IMR-90 (cell line): Measurements from ENCODE around the gene PUS7L. TPM values are rescaled to one million over a fixed set of nuclear protein-coding genes. Genes with fewer than 3 reads are reported as not detected.
A peak's percentile ranks its signal among the peaks of the same experiment; 100 is the strongest.

Source experiments
- ATAC-seq: fragments of 200-7000 bp; cut with Tn5 transposase; 2 replicates; pipeline ENCODE4 v1.9.1; 2020; ENCODE audit warnings: low read depth, mild to moderate bottlenecking, moderate library complexity
- BruUV-seq: library from RNA; stranded (reverse); fragments of 400-500 nt; replicated peaks from 2 replicates; lab custom pipeline; 2021; lab: Mats Ljungman, UMichigan
- CTCF ChIA-PET: fragments of 300-600 bp; formaldehyde crosslinking; extraction: SDS; loops from one replicate; lab custom pipeline; 2021; ENCODE audit warnings: antibody characterized with exemption; lab: Yijun Ruan, JAX
- POLR2A ChIA-PET: fragments of 300-600 bp; sonication (Branson Sonifier 250); formaldehyde crosslinking; loops from one replicate; lab custom pipeline; 2022; ENCODE audit warnings: antibody characterized with exemption; ENCODE audit not compliant: unreplicated experiment; lab: Charles Lee
- DNase-seq: peaks from one replicate; pipeline ENCODE4 v3.0.0; 2013
- H2AFZ ChIP-seq: replicated peaks from 2 replicates; pipeline ENCODE3; 2013; ENCODE audit warnings: low read length, mild to moderate bottlenecking; ENCODE audit not compliant: poor library complexity
- H2AK5ac ChIP-seq: 2 replicates; pipeline ENCODE4 v1.6.1; 2013; ENCODE audit warnings: low read depth, low read length, inconsistent platforms
- H2AK9ac ChIP-seq: replicated peaks from 2 replicates; pipeline ENCODE3; 2013; ENCODE audit warnings: mild to moderate bottlenecking, low read depth, low read length, moderate library complexity; ENCODE audit not compliant: poor library complexity
- H2BK120ac ChIP-seq: 2 replicates; pipeline ENCODE4 v1.6.1; 2013; ENCODE audit warnings: low read depth, low read length, inconsistent platforms
- H2BK15ac ChIP-seq: 3 replicates; pipeline ENCODE4 v1.6.1; 2013; ENCODE audit warnings: low read depth, low read length, inconsistent platforms
- H2BK20ac ChIP-seq: 2 replicates; pipeline ENCODE4 v1.6.1; 2013; ENCODE audit warnings: low read depth, mild to moderate bottlenecking, inconsistent platforms, low read length, moderate library complexity
- H2BK5ac ChIP-seq: 2 replicates; pipeline ENCODE4 v1.6.1; 2013; ENCODE audit warnings: mild to moderate bottlenecking, low read depth, low read length, inconsistent platforms; ENCODE audit not compliant: poor library complexity, severe bottlenecking
- H3K14ac ChIP-seq: replicated peaks from 2 replicates; pipeline ENCODE4 v1.6.1; 2013; ENCODE audit warnings: low read depth, low read length, inconsistent platforms
- H3K18ac ChIP-seq: 2 replicates; pipeline ENCODE4 v1.6.1; 2013; ENCODE audit warnings: low read depth, low read length, control low read depth
- H3K23ac ChIP-seq: 2 replicates; pipeline ENCODE4 v1.6.1; 2013; ENCODE audit warnings: low read depth, low read length, inconsistent platforms
- H3K27ac ChIP-seq: 2 replicates; pipeline ENCODE4 v1.5.1; 2013; ENCODE audit warnings: mild to moderate bottlenecking, control low read depth, low read length; ENCODE audit not compliant: insufficient read depth
- H3K27me3 ChIP-seq: 2 replicates; pipeline ENCODE4 v1.6.1; 2013; ENCODE audit warnings: low read length; ENCODE audit not compliant: control insufficient read depth, insufficient read depth
- H3K36me3 ChIP-seq: 2 replicates; pipeline ENCODE4 v1.6.1; 2013; ENCODE audit warnings: low read length, mixed read lengths; ENCODE audit not compliant: control insufficient read depth, insufficient read depth
- H3K4ac ChIP-seq: 2 replicates; pipeline ENCODE4 v1.6.1; 2013; ENCODE audit warnings: low read depth, low read length, inconsistent platforms
- H3K4me1 ChIP-seq: 2 replicates; pipeline ENCODE4 v1.6.1; 2013; ENCODE audit warnings: low read length, mixed read lengths; ENCODE audit not compliant: control insufficient read depth, insufficient read depth
- H3K4me2 ChIP-seq: 2 replicates; pipeline ENCODE4 v1.6.1; 2013; ENCODE audit warnings: low read depth, mild to moderate bottlenecking, control low read depth, low read length, moderate library complexity
- H3K4me3 ChIP-seq: 2 replicates; pipeline ENCODE4 v1.5.1; 2013; ENCODE audit warnings: low read depth, mild to moderate bottlenecking, control low read depth, low read length, moderate library complexity; ENCODE audit not compliant: insufficient read depth
- H3K56ac ChIP-seq: 2 replicates; pipeline ENCODE4 v1.6.1; 2013; ENCODE audit warnings: low read length, inconsistent platforms; ENCODE audit not compliant: insufficient read depth; ENCODE audit errors: extremely low read depth
- H3K79me1 ChIP-seq, 2 experiments: 2 replicates each; pipeline ENCODE4 v1.6.1; 2013; ENCODE audit warnings: low read length in 2 of 2, inconsistent platforms in 1 of 2, low read depth in 1 of 2
- H3K9ac ChIP-seq: 2 replicates; pipeline ENCODE4 v1.6.1; 2013; ENCODE audit warnings: low read depth, low read length, control low read depth
- H3K9me1 ChIP-seq: 2 replicates; pipeline ENCODE4 v1.6.1; 2013; ENCODE audit warnings: low read length, inconsistent platforms; ENCODE audit not compliant: insufficient read depth
- H3K9me3 ChIP-seq: 2 replicates; pipeline ENCODE4 v1.6.1; 2013; ENCODE audit warnings: low read length; ENCODE audit not compliant: control insufficient read depth, insufficient read depth
- H4K20me1 ChIP-seq: 2 replicates; pipeline ENCODE4 v1.6.1; 2013; ENCODE audit warnings: low read length, inconsistent platforms; ENCODE audit not compliant: insufficient read depth
- H4K5ac ChIP-seq: 2 replicates; pipeline ENCODE4 v1.6.1; 2013; ENCODE audit warnings: mild to moderate bottlenecking, low read depth, low read length, control low read depth
- H4K8ac ChIP-seq, 2 experiments: 2 replicates each; pipeline ENCODE4 v1.6.1; 2013; ENCODE audit warnings: low read depth in 2 of 2, low read length in 2 of 2, control low read depth in 1 of 2, inconsistent platforms in 1 of 2
- H4K91ac ChIP-seq: 2 replicates; pipeline ENCODE4 v1.6.1; 2013; ENCODE audit warnings: low read depth, low read length, inconsistent platforms; ENCODE audit not compliant: insufficient read depth
- MAZ ChIP-seq: IDR thresholded peaks from 2 replicates; pipeline ENCODE4 v1.6.1; 2012; ENCODE audit warnings: low read depth, mild to moderate bottlenecking, low read length, improper control_type of control experiment, moderate library complexity, borderline replicate concordance
- NFE2L2 ChIP-seq: fragments of 150-350 bp; IDR thresholded peaks from 2 replicates; pipeline ENCODE4 v1.6.1; 2016; ENCODE audit warnings: low read depth, mild to moderate bottlenecking, low read length
- RAD21 ChIP-seq: IDR thresholded peaks from 2 replicates; pipeline ENCODE4 v1.6.1; 2012; ENCODE audit warnings: low read length, improper control_type of control experiment
- USF2 ChIP-seq: fragments of 150-350 bp; IDR thresholded peaks from 2 replicates; pipeline ENCODE4 v1.6.1; 2017; ENCODE audit warnings: mild to moderate bottlenecking, antibody characterized with exemption, low read length, low read depth
- WGBS, 2 experiments: methylation state at CpG; one replicate each; pipeline versions ENCODE4 v1.1.5 to v1.1.7; 2013; ENCODE audit warnings: missing lambda C conversion rate in 2 of 2; ENCODE audit not compliant: insufficient read length in 1 of 2; ENCODE audit errors: extremely low coverage in 2 of 2; 5-methylcytosine and 5-hydroxymethylcytosine counted together
- dilution Hi-C: fragments of 300-500 bp; cut with HindIII; formaldehyde crosslinking; loops from one replicate; pipeline ENCODE4 v1.14.3; 2018; ENCODE audit warnings: low sequenced_read_pairs; ENCODE audit not compliant: unreplicated experiment
- in situ Hi-C: fragments of 300-500 bp; cut with MboI; formaldehyde crosslinking; loops from 3 replicates; pipeline ENCODE4 v1.14.3; 2019; ENCODE audit warnings: low sequenced_read_pairs, inconsistent platforms, mixed read lengths
- intact Hi-C: fragments of 100-400 bp; cut with micrococcal nuclease; formaldehyde crosslinking; loops from 2 replicates; pipeline ENCODE4 v1.10.0; 2022
- polyA plus RNA-seq, 3 experiments: library from polyadenylated mRNA; depleted of rRNA; stranded (reverse); fragments of >200 nt; gene quantifications; 2 replicates each; pipeline ENCODE4 v1.2.3, GENCODE V29; 2012; ENCODE audit warnings: low replicate concordance in 1 of 3
- total RNA-seq: library from RNA; depleted of rRNA; stranded (reverse); fragments of >200 nt; gene quantifications from 2 replicates; pipeline ENCODE4 v1.2.3, GENCODE V29; 2012

PUS7L gene
- total and polyA plus RNA-seq, 2 of the 4 experiments (the other 2 are of a cell fraction), result 5.1 to 44.8 TPM

GRCh38 chr12:43805149-43805859 is 46.7 kb upstream of the PUS7L start:
- 0 out of 2 replicates have a peak overlapping the region, but pooled peaks have one; percentile 80 for H2AK5ac ChIP-seq
- peaks cover 2 to 23% of the 10 kb centered on the region in 2 experiments for H3K79me1 ChIP-seq
- H4K20me1 ChIP-seq, result no peaks in the 10 kb centered on the region
- H3K4me1 ChIP-seq, result no peaks in the 10 kb centered on the region
- no peaks in the 10 kb centered on the region for H3K27me3 ChIP-seq
- TSS peak; percentile 46 for BruUV-seq
- H4K5ac ChIP-seq, result peak overlapping the region; percentile 19; the same call in 1 of the 2 replicates
- H3K4me2 ChIP-seq, result peak overlapping the region; percentile 99
- H3K9me3 ChIP-seq, result no peaks in the 10 kb centered on the region
- H2BK120ac ChIP-seq, result no peak overlapping the region
- in situ Hi-C loops, result loop anchor here (5.0 kb wide), 1 partner anchor 77 kb away; no protein-coding TSS in a partner anchor
- ChIA-PET CTCF (interaction anchor here (1.2 to 2.6 kb wide), 3 partner anchors 12 to 78 kb away, joined by 6 to 7 read pairs (median 7); no protein-coding TSS in a partner anchor), POLR2A (no interaction called here)
- 0% methylated on average over 2 of the region's 20 CpGs; no CpG with 5 or more reads in 1 of the 2 experiments for WGBS, 2 experiments
- DNase-seq, result no peak
- H4K8ac ChIP-seq, result peak overlapping the region; percentile 91 to 92; a peak in 3 of 4 replicates
- peak overlapping the region; percentile 87 for H3K14ac ChIP-seq
- H3K4me3 ChIP-seq, result peak overlapping the region; percentile 89
- intact Hi-C loops, result loop anchor here (2.0 kb wide), 1 partner anchor 77 kb away; no protein-coding TSS in a partner anchor
- H3K23ac ChIP-seq, result peak overlapping the region; percentile 91
- dilution Hi-C loops, result no loop called here
- H4K91ac ChIP-seq, result no peak overlapping the region
- H2AK9ac ChIP-seq, result peak overlapping the region; percentile 60
- peak overlapping the region; percentile 70 for H3K56ac ChIP-seq
- peak overlapping the region; percentile 83 for H2BK5ac ChIP-seq
- no peak overlapping the region for H2BK20ac ChIP-seq
- H3K36me3 ChIP-seq, result peaks cover 6% of the 10 kb centered on the region
- H3K9me1 ChIP-seq, result no peaks in the 10 kb centered on the region
- no peak for ATAC-seq
- H2AFZ ChIP-seq, result peak overlapping the region; percentile 98
- H3K9ac ChIP-seq, result peak overlapping the region; percentile 89
- H3K4ac ChIP-seq, result peak overlapping the region; percentile 95
- H3K18ac ChIP-seq, result no peak overlapping the region
- H3K27ac ChIP-seq, result peak overlapping the region; percentile 91
- TF ChIP-seq RAD21 (no peak), NFE2L2 (no peak), USF2 (no peak), MAZ (no peak)
- no peak overlapping the region for H2BK15ac ChIP-seq
